GM19467 (cell line): ENCODE results near the gene GAS7.

Experiments
- ATAC-seq: cut with Tn5 transposase; IDR thresholded peaks from one replicate; pipeline ENCODE4 v1.9.1; 2021; ENCODE audit warnings: mild to moderate bottlenecking, moderate library complexity; ENCODE audit not compliant: unreplicated experiment

The GAS7 gene

GRCh38 chr17:10139577-10139976, 58.8 kb downstream of the GAS7 start:
- ATAC-seq = no peak

- no peak for ATAC-seq
Measured at GRCh38 chr17:10136258-10136981, 62.0 kb downstream of the GAS7 start.

GRCh38 chr17:10135539-10136257, 62.7 kb downstream of the GAS7 start:
- no peak for ATAC-seq

- no peak for ATAC-seq
Measured at GRCh38 chr17:10130677-10131076, 67.7 kb downstream of the GAS7 start.

GRCh38 chr17:10130263-10130662, 68.1 kb downstream of the GAS7 start:
- no peak for ATAC-seq

- no peak for ATAC-seq
Measured at GRCh38 chr17:10127819-10128425, 70.5 kb downstream of the GAS7 start.

- no peak for ATAC-seq
Measured at GRCh38 chr17:10126616-10127501, 71.5 kb downstream of the GAS7 start.

GRCh38 chr17:10126276-10126615, 72.2 kb downstream of the GAS7 start:
- no peak for ATAC-seq

GRCh38 chr17:10125531-10126275, 72.7 kb downstream of the GAS7 start:
- ATAC-seq = no peak

- ATAC-seq = no peak
Measured at GRCh38 chr17:10123093-10123492, 75.3 kb downstream of the GAS7 start.

GRCh38 chr17:10121971-10122707, 76.3 kb downstream of the GAS7 start:
- no peak for ATAC-seq

- ATAC-seq = no peak
Measured at GRCh38 chr17:10120749-10121148, 77.7 kb downstream of the GAS7 start.

GRCh38 chr17:10120109-10120485, 78.3 kb downstream of the GAS7 start:
- ATAC-seq = no peak

GRCh38 chr17:10119203-10120108, 79.0 kb downstream of the GAS7 start:
- no peak for ATAC-seq

GRCh38 chr17:10118788-10119130, 79.6 kb downstream of the GAS7 start:
- no peak for ATAC-seq

GRCh38 chr17:10117581-10118001, 80.8 kb downstream of the GAS7 start:
- ATAC-seq = no peak

- ATAC-seq = no peak
Measured at GRCh38 chr17:10116753-10117420, 81.5 kb downstream of the GAS7 start.

- ATAC-seq = no peak
Measured at GRCh38 chr17:10116267-10116666, 82.1 kb downstream of the GAS7 start.
